Esophagus squamous epithelium (tissue), 4 donors: Measurements from ENCODE around the gene TMEM101.

ENCODE experiments used
- CTCF ChIP-seq, 6 experiments: fragments of 450-650 bp in 4 of 6; fragments of 200-600 bp in 2 of 6; sonication (generic) in 2 of 6; IDR thresholded peaks; one replicate each; pipeline ENCODE4 v1.5.1; 2016 to 2019; ENCODE audit warnings: antibody characterized with exemption in 6 of 6, mild to moderate bottlenecking in 4 of 6, moderate library complexity in 4 of 6
- POLR2A ChIP-seq, 4 donors: fragments of 450-650 bp; IDR thresholded peaks; one replicate each; pipeline ENCODE4 v1.6.1; 2017; ENCODE audit warnings: antibody characterized with exemption in 4 of 4, mild to moderate bottlenecking in 4 of 4, moderate library complexity in 3 of 4

- TF ChIP-seq CTCF (IDR thresholded peaks at IDR 0.05) (no peak), POLR2A (IDR thresholded peaks at IDR 0.05) (no peak)
Observed at GRCh38 chr17:43970366-43970765, 44.4 kb downstream of the TMEM101 start.
